OCI-LY7 (cell line): ENCODE results near the gene BLM.

Experiments used
- EZH2phosphoT487 ChIP-seq: fragments of 200-600 bp; sonication (generic); IDR thresholded peaks from 2 replicates; pipeline ENCODE4 v1.6.1; 2018; ENCODE audit warnings: low read depth, borderline replicate concordance, mild to moderate bottlenecking, mixed run types, antibody characterized with exemption, low read length, moderate library complexity, mixed read lengths
- TF ChIP-seq, protein P1 (sequence below): fragments of 200-600 bp; sonication (generic); conservative IDR thresholded peaks from 2 replicates; pipeline ENCODE4 v1.5.1; 2014; ENCODE audit warnings: mild to moderate bottlenecking, antibody characterized with exemption, low read length, moderate library complexity, mixed read lengths

DNA sequence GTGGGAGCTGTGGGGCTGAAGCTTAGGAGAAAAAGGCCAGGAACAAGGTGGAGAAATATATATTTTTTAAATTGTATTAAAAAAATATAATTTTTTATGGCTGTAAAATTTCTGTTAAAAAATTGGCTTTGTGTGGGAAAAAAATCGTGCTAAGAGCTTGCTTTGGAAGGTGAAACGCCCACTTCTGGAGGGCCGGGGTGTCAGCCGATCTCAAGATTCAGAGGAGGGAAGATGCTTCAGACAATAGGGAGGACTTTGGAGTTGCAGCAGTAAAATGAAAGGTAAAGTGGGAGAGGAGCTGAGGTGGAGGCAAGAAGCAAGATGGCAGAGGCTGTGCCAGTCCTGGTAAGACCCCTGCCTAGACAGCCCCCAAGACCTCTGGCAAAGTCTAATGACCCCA is 45.9 kb upstream of the BLM start:
- TF ChIP-seq, protein P1, sequence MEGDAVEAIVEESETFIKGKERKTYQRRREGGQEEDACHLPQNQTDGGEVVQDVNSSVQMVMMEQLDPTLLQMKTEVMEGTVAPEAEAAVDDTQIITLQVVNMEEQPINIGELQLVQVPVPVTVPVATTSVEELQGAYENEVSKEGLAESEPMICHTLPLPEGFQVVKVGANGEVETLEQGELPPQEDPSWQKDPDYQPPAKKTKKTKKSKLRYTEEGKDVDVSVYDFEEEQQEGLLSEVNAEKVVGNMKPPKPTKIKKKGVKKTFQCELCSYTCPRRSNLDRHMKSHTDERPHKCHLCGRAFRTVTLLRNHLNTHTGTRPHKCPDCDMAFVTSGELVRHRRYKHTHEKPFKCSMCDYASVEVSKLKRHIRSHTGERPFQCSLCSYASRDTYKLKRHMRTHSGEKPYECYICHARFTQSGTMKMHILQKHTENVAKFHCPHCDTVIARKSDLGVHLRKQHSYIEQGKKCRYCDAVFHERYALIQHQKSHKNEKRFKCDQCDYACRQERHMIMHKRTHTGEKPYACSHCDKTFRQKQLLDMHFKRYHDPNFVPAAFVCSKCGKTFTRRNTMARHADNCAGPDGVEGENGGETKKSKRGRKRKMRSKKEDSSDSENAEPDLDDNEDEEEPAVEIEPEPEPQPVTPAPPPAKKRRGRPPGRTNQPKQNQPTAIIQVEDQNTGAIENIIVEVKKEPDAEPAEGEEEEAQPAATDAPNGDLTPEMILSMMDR: no peak
- TF ChIP-seq EZH2phosphoT487: no peak
